Glutamatergic neuron (in vitro differentiated cells): ENCODE results near the gene LRFN4. TPM values are rescaled to one million over a fixed set of nuclear protein-coding genes. Genes with fewer than 3 reads are reported as not detected.

ENCODE experiments used
- DNase-seq: peaks from one replicate; pipeline ENCODE4 v3.0.0; 2022
- H3K27ac Mint-ChIP-seq: one replicate; pipeline ENCODE4 v1.8.0; 2020; ENCODE audit warnings: mild to moderate bottlenecking, mixed read lengths, inconsistent platforms; ENCODE audit not compliant: unreplicated experiment
- H3K27me3 Mint-ChIP-seq: one replicate; pipeline ENCODE4 v1.8.0; 2020; ENCODE audit warnings: mild to moderate bottlenecking, moderate library complexity, mixed read lengths, inconsistent platforms; ENCODE audit not compliant: unreplicated experiment
- H3K36me3 Mint-ChIP-seq: one replicate; pipeline ENCODE4 v1.8.0; 2020; ENCODE audit warnings: mild to moderate bottlenecking, mixed read lengths, inconsistent platforms; ENCODE audit not compliant: unreplicated experiment
- H3K4me1 Mint-ChIP-seq: one replicate; pipeline ENCODE4 v1.8.0; 2020; ENCODE audit warnings: mild to moderate bottlenecking, low read depth, mixed read lengths, inconsistent platforms; ENCODE audit not compliant: unreplicated experiment
- H3K4me3 Mint-ChIP-seq: one replicate; pipeline ENCODE4 v1.8.0; 2020; ENCODE audit warnings: mild to moderate bottlenecking, mixed read lengths, inconsistent platforms; ENCODE audit not compliant: unreplicated experiment
- H3K9me3 Mint-ChIP-seq: one replicate; pipeline ENCODE4 v1.8.0; 2020; ENCODE audit warnings: mild to moderate bottlenecking, moderate library complexity, mixed read lengths, inconsistent platforms; ENCODE audit not compliant: unreplicated experiment
- CTCF ChIP-seq: fragments of 200-600 bp; sonication (generic); IDR thresholded peaks from one replicate; pipeline ENCODE4 v1.5.0; 2021; ENCODE audit not compliant: partially characterized antibody, unreplicated experiment
- total RNA-seq: library from RNA; stranded (reverse); fragmentation: NEBNext Ultra II Directional; extraction: Animal tissue kit (Norgen Biotek cat#: 25700); gene quantifications from one replicate; pipeline ENCODE4 v1.2.1, GENCODE V29; 2021; ENCODE audit not compliant: unreplicated experiment

LRFN4 gene
- total RNA-seq, 1 donor from 2014 or later: 67.1 TPM

- no peak for TF ChIP-seq CTCF
- H3K4me1 Mint-ChIP-seq: peaks cover 32% of the 10 kb centered on the region
- peak overlapping the region; percentile 52 for H3K27ac Mint-ChIP-seq
- peak; percentile 26 for DNase-seq
- peaks cover 3% of the 10 kb centered on the region for H3K9me3 Mint-ChIP-seq
- H3K4me3 Mint-ChIP-seq: peak overlapping the region; percentile 74
- no peaks in the 10 kb centered on the region for H3K36me3 Mint-ChIP-seq
- peaks cover 12% of the 10 kb centered on the region for H3K27me3 Mint-ChIP-seq
Observed at GRCh38 chr11:66880496-66881450, 23.9 kb downstream of the LRFN4 start.

GRCh38 chr11:66881451-66881835 is 24.6 kb downstream of the LRFN4 start:
- peak overlapping the region; percentile 74 for H3K4me3 Mint-ChIP-seq
- TF ChIP-seq CTCF: no peak
- H3K27me3 Mint-ChIP-seq: peaks cover 13% of the 10 kb centered on the region
- no peaks in the 10 kb centered on the region for H3K36me3 Mint-ChIP-seq
- no peak for DNase-seq
- H3K9me3 Mint-ChIP-seq: peaks cover 3% of the 10 kb centered on the region
- H3K27ac Mint-ChIP-seq: no peak overlapping the region
- peaks cover 35% of the 10 kb centered on the region for H3K4me1 Mint-ChIP-seq

- Mint-ChIP-seq H3K27ac (peak overlapping the region; percentile 68), H3K4me3 (no peak overlapping the region), H3K9me3 (peaks cover 3% of the 10 kb centered on the region), H3K36me3 (no peaks in the 10 kb centered on the region), H3K4me1 (peaks cover 34% of the 10 kb centered on the region), H3K27me3 (peaks cover 14% of the 10 kb centered on the region)
- TF ChIP-seq CTCF: no peak
- DNase-seq: no peak
Observed at GRCh38 chr11:66881927-66882452, 25.1 kb downstream of the LRFN4 start.

GRCh38 chr11:66882561-66883015 is 25.7 kb downstream of the LRFN4 start:
- Mint-ChIP-seq H3K9me3 (peaks cover 3% of the 10 kb centered on the region), H3K27me3 (peaks cover 14% of the 10 kb centered on the region), H3K4me3 (no peak overlapping the region), H3K27ac (peak overlapping the region; percentile 68), H3K36me3 (no peaks in the 10 kb centered on the region), H3K4me1 (peaks cover 34% of the 10 kb centered on the region)
- no peak for TF ChIP-seq CTCF
- peak; percentile 23 for DNase-seq
